GM12801 (cell line): ENCODE results near the gene INF2.

Experiments used
- CTCF ChIP-seq: IDR thresholded peaks from one replicate; pipeline ENCODE4 v1.5.1; 2011; ENCODE audit warnings: control low read depth; ENCODE audit not compliant: insufficient read length; ENCODE audit errors: extremely low read depth

The INF2 gene

GRCh38 chr14:104709387-104710039 lies 20.1 kb downstream of the INF2 start:
- no peak for TF ChIP-seq CTCF

- TF ChIP-seq CTCF: no peak
Measured at GRCh38 chr14:104710071-104710735, 20.8 kb downstream of the INF2 start.

GRCh38 chr14:104712881-104713734 lies 23.7 kb downstream of the INF2 start:
- no peak for TF ChIP-seq CTCF

- TF ChIP-seq CTCF: no peak
Measured at GRCh38 chr14:104714066-104714465, 24.6 kb downstream of the INF2 start.

- no peak for TF ChIP-seq CTCF
Measured at GRCh38 chr14:104714681-104715080, 25.3 kb downstream of the INF2 start.

- no peak for TF ChIP-seq CTCF
Measured at GRCh38 chr14:104715416-104715815, 26.0 kb downstream of the INF2 start.

- no peak for TF ChIP-seq CTCF
Measured at GRCh38 chr14:104715871-104716270, 26.5 kb downstream of the INF2 start.
